Measurements from ENCODE around the gene MGMT. TPM values are rescaled to one million over a fixed set of nuclear protein-coding genes. Genes with fewer than 3 reads are reported as not detected.

The MGMT gene
- total RNA-seq, 5 donors from 2014 or later (not counting 1 experiment from before 2014, with no cell fraction given) = 16.6 to 24.6 (median 21.1) TPM

DNA sequence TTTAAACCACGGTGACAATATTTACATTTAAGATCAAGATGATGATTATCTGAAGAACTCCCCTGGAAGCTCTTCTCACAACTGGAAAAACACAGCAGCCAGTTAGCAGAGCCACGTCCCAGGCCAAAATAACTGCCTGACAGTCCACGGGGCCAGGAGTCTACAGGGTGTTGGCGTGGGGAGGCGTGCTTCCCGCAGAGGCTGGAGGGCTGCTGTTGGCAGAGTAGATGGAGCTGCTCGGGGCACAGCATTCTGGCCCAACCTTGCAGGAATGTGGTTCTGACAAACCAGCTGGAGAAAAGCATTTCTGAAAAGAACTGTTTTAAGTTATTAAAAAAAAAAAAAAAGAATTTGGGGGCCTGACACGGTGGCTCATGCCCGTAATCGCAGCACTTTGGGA lies 319.2 kb downstream of the MGMT start:
- 89% methylated on average over 6 of the region's 10 CpGs for WGBS (ENCODE audit: insufficient coverage)
- H3K27ac ChIP-seq (ENCODE audit: low read length) = no peak overlapping the region
- H3K36me3 Mint-ChIP-seq = no peaks in the 10 kb centered on the region
- H3K27me3 Mint-ChIP-seq = no peaks in the 10 kb centered on the region
- H3K9me3 ChIP-seq = no peaks in the 10 kb centered on the region
- no peaks in the 10 kb centered on the region for H3K4me1 Mint-ChIP-seq
- ATAC-seq (replicated peaks in 1 of 4) = no peak
- H3K27ac Mint-ChIP-seq = no peak overlapping the region
- ChIA-PET POLR2A (no interaction called here), CTCF (no interaction called here)
- no peaks in the 10 kb centered on the region for H3K4me1 ChIP-seq (ENCODE audit: control insufficient read depth in 1 of 2, extremely low read depth in 1 of 2, insufficient read depth in 2 of 2, low read length in 2 of 2)
- DNase-seq = no peak
- H3K9me3 Mint-ChIP-seq = peaks cover 25 to 38% (median 36%) of the 10 kb centered on the region in 3 donors
- peaks cover 0 to 2% of the 10 kb centered on the region in 2 experiments for H3K27me3 ChIP-seq (replicated peaks in 1 of 2; ENCODE audit: control insufficient read depth in 2 of 2, extremely low read depth in 1 of 2, insufficient read depth in 2 of 2, low read length in 1 of 2)
- H3K4me3 ChIP-seq (ENCODE audit: control insufficient read depth in 1 of 2, extremely low read depth in 1 of 2, low read length in 1 of 2) = no peak overlapping the region
- no peak overlapping the region for H3K4me3 Mint-ChIP-seq
- H3K36me3 ChIP-seq (ENCODE audit: control insufficient read depth in 2 of 2, extremely low read depth in 1 of 2, insufficient read depth in 1 of 2, low read length in 1 of 2) = no peaks in the 10 kb centered on the region

DNA sequence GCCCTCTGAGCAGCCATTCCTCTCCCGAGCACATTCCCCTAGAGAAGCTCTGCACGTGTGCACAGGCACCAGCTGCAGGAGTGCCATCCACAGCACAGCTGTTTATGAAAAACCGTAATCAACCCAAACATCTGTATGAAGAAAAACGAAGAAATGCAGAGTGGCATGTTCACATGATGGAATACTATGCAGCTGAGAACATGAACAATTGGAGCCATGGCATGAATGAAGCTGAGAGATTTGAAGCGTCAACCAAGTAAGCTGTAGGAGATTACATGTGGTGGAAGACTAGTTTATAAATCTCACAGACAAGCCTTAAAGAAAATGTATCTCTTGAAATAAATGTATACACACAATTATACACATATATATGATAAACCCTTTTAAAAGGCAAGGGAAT lies 320.5 kb downstream of the MGMT start:
- ATAC-seq (replicated peaks in 1 of 4) = no peak
- DNase-seq = no peak
- Histone ChIP-seq H3K27ac (ENCODE audit: low read length) (no peak overlapping the region), H3K36me3 (ENCODE audit: control insufficient read depth in 2 of 2, extremely low read depth in 1 of 2, insufficient read depth in 1 of 2, low read length in 1 of 2) (no peaks in the 10 kb centered on the region), H3K4me1 (ENCODE audit: control insufficient read depth in 1 of 2, extremely low read depth in 1 of 2, insufficient read depth in 2 of 2, low read length in 2 of 2) (no peaks in the 10 kb centered on the region), H3K27me3 (replicated peaks in 1 of 2; ENCODE audit: control insufficient read depth in 2 of 2, extremely low read depth in 1 of 2, insufficient read depth in 2 of 2, low read length in 1 of 2) (peaks cover 0 to 2% of the 10 kb centered on the region in 2 experiments), H3K4me3 (ENCODE audit: control insufficient read depth in 1 of 2, extremely low read depth in 1 of 2, low read length in 1 of 2) (no peak overlapping the region), H3K9me3 (no peaks in the 10 kb centered on the region)
- H3K9me3 Mint-ChIP-seq = peaks cover 25 to 50% (median 48%) of the 10 kb centered on the region in 3 donors
- POLR2A ChIA-PET = no interaction called here
- no peaks in the 10 kb centered on the region for H3K4me1 Mint-ChIP-seq
- H3K27me3 Mint-ChIP-seq = no peaks in the 10 kb centered on the region
- no peak overlapping the region for H3K4me3 Mint-ChIP-seq
- no peak overlapping the region for H3K27ac Mint-ChIP-seq
- CTCF ChIA-PET = no interaction called here
- 91% methylated on average over 4 of the region's 5 CpGs for WGBS (ENCODE audit: insufficient coverage)
- no peaks in the 10 kb centered on the region for H3K36me3 Mint-ChIP-seq

DNA sequence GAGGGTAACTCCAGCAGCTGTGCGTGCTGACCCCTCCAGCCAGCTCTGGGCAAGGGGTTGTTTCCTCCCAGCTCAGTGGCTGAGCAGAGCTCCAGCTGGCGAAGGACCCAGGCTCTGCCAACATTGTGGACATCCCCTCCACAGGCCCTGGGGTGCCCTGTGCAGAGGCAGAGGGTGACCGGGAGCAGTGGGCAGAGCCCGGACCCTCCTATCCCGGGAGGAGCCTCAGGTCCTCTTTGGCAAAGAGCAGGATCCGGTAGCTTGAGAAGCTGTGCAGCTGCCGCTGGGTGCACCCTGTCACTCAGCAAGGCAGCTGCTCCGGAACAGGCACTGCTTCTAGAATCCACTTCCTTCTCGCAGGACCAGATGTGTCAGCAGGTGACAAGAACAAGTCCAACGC lies 321.2 kb downstream of the MGMT start:
- Mint-ChIP-seq H3K4me3 (no peak overlapping the region), H3K4me1 (no peaks in the 10 kb centered on the region), H3K27me3 (no peaks in the 10 kb centered on the region), H3K9me3 (peaks cover 18 to 56% (median 48%) of the 10 kb centered on the region in 3 donors), H3K36me3 (no peaks in the 10 kb centered on the region), H3K27ac (no peak overlapping the region)
- 93% methylated on average over 8 of the region's 10 CpGs for WGBS (ENCODE audit: insufficient coverage)
- ATAC-seq (replicated peaks in 1 of 4) = no peak
- Histone ChIP-seq H3K27me3 (replicated peaks in 1 of 2; ENCODE audit: control insufficient read depth in 2 of 2, extremely low read depth in 1 of 2, insufficient read depth in 2 of 2, low read length in 1 of 2) (peaks cover 0 to 2% of the 10 kb centered on the region in 2 experiments), H3K36me3 (ENCODE audit: control insufficient read depth in 2 of 2, extremely low read depth in 1 of 2, insufficient read depth in 1 of 2, low read length in 1 of 2) (no peaks in the 10 kb centered on the region), H3K9me3 (no peaks in the 10 kb centered on the region), H3K27ac (ENCODE audit: low read length) (no peak overlapping the region), H3K4me1 (ENCODE audit: control insufficient read depth in 1 of 2, extremely low read depth in 1 of 2, insufficient read depth in 2 of 2, low read length in 2 of 2) (no peaks in the 10 kb centered on the region), H3K4me3 (ENCODE audit: control insufficient read depth in 1 of 2, extremely low read depth in 1 of 2, low read length in 1 of 2) (no peak overlapping the region)
- CTCF ChIA-PET = no interaction called here
- POLR2A ChIA-PET = no interaction called here
- DNase-seq = no peak

- Histone ChIP-seq H3K36me3 (ENCODE audit: control insufficient read depth in 2 of 2, extremely low read depth in 1 of 2, insufficient read depth in 1 of 2, low read length in 1 of 2) (no peaks in the 10 kb centered on the region), H3K4me1 (ENCODE audit: control insufficient read depth in 1 of 2, extremely low read depth in 1 of 2, insufficient read depth in 2 of 2, low read length in 2 of 2) (no peaks in the 10 kb centered on the region), H3K27me3 (replicated peaks in 1 of 2; ENCODE audit: control insufficient read depth in 2 of 2, extremely low read depth in 1 of 2, insufficient read depth in 2 of 2, low read length in 1 of 2) (peaks cover 0 to 2% of the 10 kb centered on the region in 2 experiments), H3K9me3 (no peaks in the 10 kb centered on the region), H3K27ac (ENCODE audit: low read length) (no peak overlapping the region), H3K4me3 (ENCODE audit: control insufficient read depth in 1 of 2, extremely low read depth in 1 of 2, low read length in 1 of 2) (no peak overlapping the region)
- no peaks in the 10 kb centered on the region for H3K4me1 Mint-ChIP-seq
- no peak overlapping the region for H3K27ac Mint-ChIP-seq
- peaks cover 13 to 58% (median 48%) of the 10 kb centered on the region in 3 donors for H3K9me3 Mint-ChIP-seq
- DNase-seq (no peak), ATAC-seq (replicated peaks in 1 of 4) (no peak)
- no peaks in the 10 kb centered on the region for H3K27me3 Mint-ChIP-seq
- no peak overlapping the region for H3K4me3 Mint-ChIP-seq
- POLR2A ChIA-PET = no interaction called here
- WGBS (ENCODE audit: insufficient coverage) = 96% methylated on average over 5 of the region's 17 CpGs
- CTCF ChIA-PET = interaction anchor here in 1 of 2 donors (0.7 kb wide), 1 partner anchor 757 kb away, joined by 4 read pairs; no protein-coding TSS in a partner anchor
- no peaks in the 10 kb centered on the region for H3K36me3 Mint-ChIP-seq
These were observed 323.8 kb downstream of the MGMT start for GRCh38 chr10:129790715-129791446.

GRCh38 chr10:129792141-129792540 lies 325.1 kb downstream of the MGMT start:
- ATAC-seq (replicated peaks in 1 of 4) (no peak), DNase-seq (no peak)
- H3K27ac Mint-ChIP-seq = no peak overlapping the region
- WGBS (ENCODE audit: insufficient coverage) = 86% methylated on average over 5 of the region's 7 CpGs
- H3K9me3 Mint-ChIP-seq = peaks cover 9 to 59% (median 43%) of the 10 kb centered on the region in 3 donors
- Histone ChIP-seq H3K27ac (ENCODE audit: low read length) (no peak overlapping the region), H3K9me3 (no peaks in the 10 kb centered on the region), H3K36me3 (ENCODE audit: control insufficient read depth in 2 of 2, extremely low read depth in 1 of 2, insufficient read depth in 1 of 2, low read length in 1 of 2) (no peaks in the 10 kb centered on the region), H3K27me3 (replicated peaks in 1 of 2; ENCODE audit: control insufficient read depth in 2 of 2, extremely low read depth in 1 of 2, insufficient read depth in 2 of 2, low read length in 1 of 2) (no peaks in the 10 kb centered on the region), H3K4me1 (ENCODE audit: control insufficient read depth in 1 of 2, extremely low read depth in 1 of 2, insufficient read depth in 2 of 2, low read length in 2 of 2) (no peaks in the 10 kb centered on the region), H3K4me3 (ENCODE audit: control insufficient read depth in 1 of 2, extremely low read depth in 1 of 2, low read length in 1 of 2) (no peak overlapping the region)
- no peaks in the 10 kb centered on the region for H3K36me3 Mint-ChIP-seq
- ChIA-PET POLR2A (no interaction called here), CTCF (no interaction called here)
- no peak overlapping the region for H3K4me3 Mint-ChIP-seq
- no peaks in the 10 kb centered on the region for H3K4me1 Mint-ChIP-seq
- no peaks in the 10 kb centered on the region for H3K27me3 Mint-ChIP-seq

- WGBS (ENCODE audit: insufficient coverage) = 98% methylated on average over 8 of the region's 10 CpGs
- Histone ChIP-seq H3K4me3 (ENCODE audit: control insufficient read depth in 1 of 2, extremely low read depth in 1 of 2, low read length in 1 of 2) (no peak overlapping the region), H3K27ac (ENCODE audit: low read length) (no peak overlapping the region), H3K9me3 (no peaks in the 10 kb centered on the region), H3K36me3 (ENCODE audit: control insufficient read depth in 2 of 2, extremely low read depth in 1 of 2, insufficient read depth in 1 of 2, low read length in 1 of 2) (no peaks in the 10 kb centered on the region), H3K27me3 (replicated peaks in 1 of 2; ENCODE audit: control insufficient read depth in 2 of 2, extremely low read depth in 1 of 2, insufficient read depth in 2 of 2, low read length in 1 of 2) (no peaks in the 10 kb centered on the region), H3K4me1 (ENCODE audit: control insufficient read depth in 1 of 2, extremely low read depth in 1 of 2, insufficient read depth in 2 of 2, low read length in 2 of 2) (no peaks in the 10 kb centered on the region)
- CTCF ChIA-PET = no interaction called here
- Mint-ChIP-seq H3K4me1 (no peaks in the 10 kb centered on the region), H3K36me3 (no peaks in the 10 kb centered on the region), H3K27ac (no peak overlapping the region), H3K4me3 (no peak overlapping the region), H3K9me3 (peaks cover 3 to 57% (median 38%) of the 10 kb centered on the region in 3 donors), H3K27me3 (no peaks in the 10 kb centered on the region)
- DNase-seq (no peak), ATAC-seq (replicated peaks in 1 of 4) (no peak)
- POLR2A ChIA-PET = no interaction called here
These were observed 325.8 kb downstream of the MGMT start for GRCh38 chr10:129792864-129793263.

Measured in T-cell (primary cell).